ENCODE data around the gene STARD3. TPM values are rescaled to one million over a fixed set of nuclear protein-coding genes. Genes with fewer than 3 reads are reported as not detected.

The STARD3 gene
- polyA plus RNA-seq, 2 of the 4 experiments (the other 2 are of a cell fraction), result 54.6 to 56.0 TPM

DNA sequence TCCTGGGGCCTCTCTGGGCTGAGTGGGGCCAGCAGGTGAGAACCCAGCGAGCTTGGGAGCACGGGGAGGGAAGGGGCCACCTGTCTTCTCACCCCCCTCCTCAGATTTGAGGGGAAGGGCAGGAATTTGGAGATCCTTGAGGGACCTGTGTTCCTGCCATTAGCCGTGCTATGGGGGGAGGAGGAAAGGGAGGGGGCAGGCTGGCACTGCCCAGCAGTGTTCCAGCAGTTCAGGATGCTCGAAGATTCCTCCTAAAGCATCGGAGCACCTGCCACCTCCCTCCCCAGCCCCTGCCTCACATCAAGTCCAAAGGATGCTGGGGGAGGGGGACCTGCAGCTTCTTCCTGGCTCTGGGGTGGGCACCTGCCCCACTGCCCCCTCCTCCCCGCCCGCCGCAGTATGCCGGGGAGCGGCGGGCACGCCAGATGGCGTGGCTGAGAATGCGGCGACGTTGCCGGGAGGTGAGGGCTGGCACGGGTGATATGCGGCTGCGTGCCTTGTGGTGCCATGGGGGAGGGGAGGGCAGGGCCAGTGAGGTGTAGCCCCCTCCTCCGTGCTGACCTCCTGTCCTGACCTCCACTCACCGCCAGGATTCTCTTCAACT lies 24.6 kb upstream of the STARD3 start:
- ChIA-PET POLR2A (no interaction called here), CTCF (interaction anchor here (3.1 to 58.8 kb wide), 3 partner anchors 5 to 65 kb away, joined by 16 to 1581 read pairs (median 1581); partner anchors contain the start of genes NEUROD2, PPP1R1B and STARD3)
- no peak for TF ChIP-seq GATA3 (IDR thresholded peaks at IDR 0.05; ENCODE audit: borderline replicate concordance)
- no peak for TF ChIP-seq TP53 (CRISPR knock-in tag; IDR thresholded peaks at IDR 0.05)
- TF ChIP-seq CBX8 (IDR thresholded peaks at IDR 0.05), result no peak
- H3K27ac ChIP-seq, result no peak overlapping the region
- no peaks in the 10 kb centered on the region for H3K9me3 ChIP-seq
- FAIRE-seq, result no peak
- peaks cover 11% of the 10 kb centered on the region for H3K4me1 ChIP-seq
- ATAC-seq, result no peak
- no peak overlapping the region for H3K4me3 ChIP-seq
- WGBS (ENCODE audit: missing lambda C conversion rate), result 73% methylated on average over 20 of the region's 22 CpGs
- DNase-seq (ENCODE audit: low read depth in 1 of 2, low spot score in 1 of 2), result no peak
- no peak overlapping the region for H3K4me2 ChIP-seq

DNA sequence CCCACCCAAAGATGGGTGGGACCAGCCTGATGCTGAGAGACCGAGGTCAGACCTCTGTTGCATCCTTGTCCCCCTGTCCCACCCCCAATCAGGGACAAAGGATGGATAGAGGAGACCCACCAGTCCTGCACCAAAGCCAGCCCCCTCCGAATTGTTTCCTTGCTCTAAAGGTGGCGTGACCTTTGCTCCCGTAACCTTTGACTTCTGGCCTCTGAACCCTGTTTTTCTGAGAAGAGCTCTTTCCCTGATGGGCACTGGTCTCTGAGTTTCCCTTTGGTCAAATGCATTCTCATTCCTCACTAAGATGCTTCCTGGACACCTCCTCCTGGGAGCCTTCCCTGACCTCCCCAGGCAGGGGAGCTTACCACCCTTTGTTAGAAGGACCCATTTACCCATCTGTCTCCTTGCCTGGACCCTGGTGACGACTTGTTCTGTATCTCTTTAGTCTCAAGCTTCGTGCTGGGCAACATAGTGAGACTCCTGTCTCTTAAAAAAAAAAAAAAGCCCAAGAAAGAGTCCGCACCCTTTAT lies 23.9 kb upstream of the STARD3 start:
- 65% methylated on average over 7 of the region's 7 CpGs for WGBS (ENCODE audit: missing lambda C conversion rate)
- ChIA-PET CTCF (interaction anchor here (3.1 to 58.8 kb wide), 3 partner anchors 4 to 65 kb away, joined by 16 to 1581 read pairs (median 1581); partner anchors contain the start of genes NEUROD2, PPP1R1B and STARD3), POLR2A (no interaction called here)
- DNase-seq (ENCODE audit: low read depth in 1 of 2, low spot score in 1 of 2), result no peak
- TF ChIP-seq RAD21 (conservative IDR thresholded peaks at IDR 0.05 in 1 of 2, IDR thresholded peaks at IDR 0.05 in 1 of 2) (no peak), ZFP36 (IDR thresholded peaks at IDR 0.05; ENCODE audit: borderline replicate concordance, partially characterized antibody) (peak; percentile 79)
- H3K9me3 ChIP-seq, result no peaks in the 10 kb centered on the region
- H3K27ac ChIP-seq, result no peak overlapping the region
- H3K4me3 ChIP-seq, result no peak overlapping the region
- FAIRE-seq, result no peak
- ATAC-seq, result no peak
- H3K4me1 ChIP-seq, result peaks cover 5% of the 10 kb centered on the region; the same call in 2 of the 3 replicates
- no peak overlapping the region for H3K4me2 ChIP-seq

DNA sequence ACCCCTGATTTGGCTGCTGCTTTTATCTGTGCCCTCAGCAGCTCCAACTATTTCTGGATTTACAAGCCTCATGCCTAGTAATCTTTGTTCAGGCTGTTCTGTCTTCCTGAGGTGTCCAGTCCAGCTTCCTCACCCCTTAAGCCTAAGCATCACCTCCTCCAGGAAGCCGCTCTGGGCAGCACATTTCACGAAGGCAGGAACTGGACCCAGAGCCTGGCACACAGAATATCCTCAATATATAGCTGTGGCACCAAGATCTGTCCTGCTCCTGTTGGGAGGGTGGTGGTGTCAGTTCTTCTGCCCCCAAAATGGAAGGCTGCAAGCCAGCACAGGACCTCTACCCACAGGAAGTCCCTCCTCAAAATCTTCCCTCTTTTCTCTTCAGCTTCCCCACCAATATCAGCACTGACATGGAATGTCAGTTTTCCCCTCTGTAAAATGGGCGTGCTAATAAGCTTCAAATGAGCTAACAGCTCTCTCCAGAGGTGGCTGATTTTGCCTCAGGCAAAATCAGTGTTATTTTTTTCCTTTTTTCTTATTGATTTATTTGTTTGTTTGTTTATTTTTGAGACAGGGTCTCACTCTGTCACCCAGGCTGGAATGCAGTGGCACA lies 22.3 kb upstream of the STARD3 start:
- no peak overlapping the region for H3K4me2 ChIP-seq
- CTCF ChIA-PET, result interaction anchor here (0.5 to 58.8 kb wide), 6 partner anchors 3 to 1171 kb away, joined by 3 to 1581 read pairs (median 11); partner anchors contain the start of genes NEUROD2, PPP1R1B and STARD3
- POLR2A ChIA-PET, result no interaction called here
- no peak for TF ChIP-seq NR3C1 (IDR thresholded peaks at IDR 0.05)
- peak; percentile 33 for TF ChIP-seq ZFP36 (IDR thresholded peaks at IDR 0.05; ENCODE audit: borderline replicate concordance, partially characterized antibody)
- no peak overlapping the region for H3K27ac ChIP-seq
- DNase-seq (ENCODE audit: low read depth in 1 of 2, low spot score in 1 of 2) (no peak), ATAC-seq (no peak), FAIRE-seq (no peak)
- H3K9me3 ChIP-seq, result no peaks in the 10 kb centered on the region
- H3K4me1 ChIP-seq, result peaks cover 6% of the 10 kb centered on the region
- WGBS (ENCODE audit: missing lambda C conversion rate), result 81% methylated on average over 3 of the region's 3 CpGs
- H3K4me3 ChIP-seq, result no peak overlapping the region

DNA sequence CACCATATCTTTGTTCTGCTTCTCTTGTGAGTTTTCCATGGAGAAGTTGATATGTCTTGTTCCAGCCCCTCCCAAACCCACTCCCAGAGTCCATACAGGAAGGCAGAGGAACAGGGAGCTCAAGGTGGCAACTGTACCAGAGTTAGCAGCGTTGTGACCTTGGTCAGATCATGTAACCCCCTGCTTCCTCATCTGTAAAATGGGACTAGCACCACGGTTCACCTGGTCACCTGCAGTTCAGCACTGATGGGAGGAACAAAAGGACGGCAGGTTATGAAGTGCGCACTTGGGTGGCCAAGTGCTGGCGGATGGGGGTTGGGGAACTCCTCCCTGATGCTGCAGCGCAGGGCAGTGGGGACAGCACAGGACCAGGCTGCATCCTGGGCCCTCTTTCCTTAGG lies 21.5 kb upstream of the STARD3 start:
- no peak for DNase-seq (ENCODE audit: low read depth in 1 of 2, low spot score in 1 of 2)
- CTCF ChIA-PET, result interaction anchor here (0.6 to 58.8 kb wide), 4 partner anchors 2 to 67 kb away, joined by 3 to 1581 read pairs (median 800); partner anchors contain the start of genes NEUROD2, PPP1R1B and STARD3
- Histone ChIP-seq H3K4me1 (peaks cover 6% of the 10 kb centered on the region), H3K4me2 (no peak overlapping the region), H3K27ac (no peak overlapping the region), H3K4me3 (no peak overlapping the region), H3K9me3 (no peaks in the 10 kb centered on the region)
- no peak for ATAC-seq
- POLR2A ChIA-PET, result no interaction called here
- no peak for FAIRE-seq
- TF ChIP-seq HDAC2 (IDR thresholded peaks at IDR 0.05) (no peak), EHF (CRISPR knock-in tag; IDR thresholded peaks at IDR 0.05) (no peak), BHLHE40 (IDR thresholded peaks at IDR 0.05; ENCODE audit: low read depth, low read length) (no peak), CBX8 (IDR thresholded peaks at IDR 0.05) (no peak), MAZ (IDR thresholded peaks at IDR 0.05; ENCODE audit: borderline replicate concordance, low read depth, low read length) (no peak), JUNB (IDR thresholded peaks at IDR 0.05) (no peak), RNF2 (IDR thresholded peaks at IDR 0.05; ENCODE audit: borderline replicate concordance, low read depth) (no peak), ZSCAN20 (CRISPR knock-in tag; IDR thresholded peaks at IDR 0.05) (no peak), NPAS2 (CRISPR knock-in tag; IDR thresholded peaks at IDR 0.05; ENCODE audit: borderline replicate concordance) (no peak), TP53 (CRISPR knock-in tag; IDR thresholded peaks at IDR 0.05) (no peak), FOXS1 (CRISPR knock-in tag; IDR thresholded peaks at IDR 0.05) (no peak), HOXB13 (CRISPR knock-in tag; IDR thresholded peaks at IDR 0.05; ENCODE audit: low read depth) (no peak), CBX2 (IDR thresholded peaks at IDR 0.05; ENCODE audit: borderline replicate concordance, low read depth) (no peak), ZNF302 (CRISPR knock-in tag; IDR thresholded peaks at IDR 0.05) (no peak)
- TF ChIP-seq, protein P1, sequence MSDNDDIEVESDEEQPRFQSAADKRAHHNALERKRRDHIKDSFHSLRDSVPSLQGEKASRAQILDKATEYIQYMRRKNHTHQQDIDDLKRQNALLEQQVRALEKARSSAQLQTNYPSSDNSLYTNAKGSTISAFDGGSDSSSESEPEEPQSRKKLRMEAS (IDR thresholded peaks at IDR 0.05), result no peak
- TF ChIP-seq, protein P2, sequence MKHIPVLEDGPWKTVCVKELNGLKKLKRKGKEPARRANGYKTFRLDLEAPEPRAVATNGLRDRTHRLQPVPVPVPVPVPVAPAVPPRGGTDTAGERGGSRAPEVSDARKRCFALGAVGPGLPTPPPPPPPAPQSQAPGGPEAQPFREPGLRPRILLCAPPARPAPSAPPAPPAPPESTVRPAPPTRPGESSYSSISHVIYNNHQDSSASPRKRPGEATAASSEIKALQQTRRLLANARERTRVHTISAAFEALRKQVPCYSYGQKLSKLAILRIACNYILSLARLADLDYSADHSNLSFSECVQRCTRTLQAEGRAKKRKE (CRISPR knock-in tag; IDR thresholded peaks at IDR 0.05; ENCODE audit: low read depth), result no peak
- TF ChIP-seq, protein P3, sequence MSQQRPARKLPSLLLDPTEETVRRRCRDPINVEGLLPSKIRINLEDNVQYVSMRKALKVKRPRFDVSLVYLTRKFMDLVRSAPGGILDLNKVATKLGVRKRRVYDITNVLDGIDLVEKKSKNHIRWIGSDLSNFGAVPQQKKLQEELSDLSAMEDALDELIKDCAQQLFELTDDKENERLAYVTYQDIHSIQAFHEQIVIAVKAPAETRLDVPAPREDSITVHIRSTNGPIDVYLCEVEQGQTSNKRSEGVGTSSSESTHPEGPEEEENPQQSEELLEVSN (IDR thresholded peaks at IDR 0.05; ENCODE audit: borderline replicate concordance, low read depth), result no peak
- WGBS (ENCODE audit: missing lambda C conversion rate), result 66% methylated on average over 6 of the region's 6 CpGs
